NCI-H2171 treated with DMSO at 0.1 percent for 48 hours (cell line): ENCODE data around the gene NAGK.
"Not testable (repeated sequence)": the region's sequence is repeated elsewhere in the genome, so short reads cannot be mapped to it uniquely, and the experiment has no call there.

Experiments
- DNase-seq: peaks from one replicate; lab custom pipeline; 2025; lab: John Stamatoyannopoulos, UW

NAGK gene

DNA sequence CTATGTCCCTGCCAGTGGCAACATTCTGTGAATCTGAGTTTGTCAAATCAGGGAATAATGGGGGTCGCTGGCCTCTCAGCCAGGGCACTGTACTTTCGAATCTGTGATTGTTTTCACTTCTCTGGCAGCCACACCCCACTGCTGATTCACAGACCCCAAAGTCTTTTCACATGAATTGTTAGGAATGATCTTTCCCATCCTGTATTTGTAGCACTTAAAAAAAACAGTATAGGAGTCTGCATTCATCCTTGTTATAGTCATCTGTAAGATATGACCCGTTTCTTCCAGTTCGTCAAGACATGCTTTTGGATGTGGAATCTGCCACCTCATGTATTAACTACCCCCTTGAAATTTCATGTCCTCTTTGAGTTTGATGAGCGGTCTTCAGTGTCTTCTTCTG lies 928 bp downstream of the NAGK start:
- DNase-seq, result no peak

DNA sequence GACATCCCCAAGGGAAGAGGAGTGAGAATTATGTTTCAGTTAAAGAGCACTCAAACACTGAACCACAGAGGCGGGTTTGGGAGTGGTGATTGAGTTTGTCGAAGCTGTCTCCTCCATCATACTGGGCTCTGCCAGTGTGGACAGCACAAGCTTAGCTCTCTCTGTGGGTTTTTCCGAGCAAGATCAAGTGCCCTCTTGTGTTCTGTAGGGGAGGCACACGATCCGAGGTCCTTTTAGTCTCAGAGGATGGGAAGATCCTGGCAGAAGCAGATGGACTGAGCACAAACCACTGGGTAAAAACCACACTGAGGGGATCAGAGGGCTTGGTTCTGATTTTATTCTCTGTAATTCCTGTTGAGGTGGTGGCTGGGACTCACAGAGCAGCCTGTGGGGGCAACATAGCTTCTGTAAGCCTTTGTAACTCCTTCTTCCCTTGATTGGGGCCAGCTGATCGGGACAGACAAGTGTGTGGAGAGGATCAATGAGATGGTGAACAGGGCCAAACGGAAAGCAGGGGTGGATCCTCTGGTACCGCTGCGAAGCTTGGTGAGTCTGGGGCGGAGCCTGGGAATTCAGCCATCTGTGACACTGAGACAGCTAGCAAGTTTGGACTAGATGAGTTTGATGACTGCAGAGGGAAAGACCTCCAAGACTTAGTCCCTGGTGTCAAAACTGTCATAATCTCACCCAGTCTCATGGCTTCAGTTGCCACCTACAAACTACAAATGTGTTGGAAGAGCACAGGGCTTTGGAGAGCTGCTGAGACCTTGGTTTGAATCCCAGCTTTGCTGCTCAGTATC lies 2.0 kb downstream of the NAGK start:
- DNase-seq, result no peak

DNA sequence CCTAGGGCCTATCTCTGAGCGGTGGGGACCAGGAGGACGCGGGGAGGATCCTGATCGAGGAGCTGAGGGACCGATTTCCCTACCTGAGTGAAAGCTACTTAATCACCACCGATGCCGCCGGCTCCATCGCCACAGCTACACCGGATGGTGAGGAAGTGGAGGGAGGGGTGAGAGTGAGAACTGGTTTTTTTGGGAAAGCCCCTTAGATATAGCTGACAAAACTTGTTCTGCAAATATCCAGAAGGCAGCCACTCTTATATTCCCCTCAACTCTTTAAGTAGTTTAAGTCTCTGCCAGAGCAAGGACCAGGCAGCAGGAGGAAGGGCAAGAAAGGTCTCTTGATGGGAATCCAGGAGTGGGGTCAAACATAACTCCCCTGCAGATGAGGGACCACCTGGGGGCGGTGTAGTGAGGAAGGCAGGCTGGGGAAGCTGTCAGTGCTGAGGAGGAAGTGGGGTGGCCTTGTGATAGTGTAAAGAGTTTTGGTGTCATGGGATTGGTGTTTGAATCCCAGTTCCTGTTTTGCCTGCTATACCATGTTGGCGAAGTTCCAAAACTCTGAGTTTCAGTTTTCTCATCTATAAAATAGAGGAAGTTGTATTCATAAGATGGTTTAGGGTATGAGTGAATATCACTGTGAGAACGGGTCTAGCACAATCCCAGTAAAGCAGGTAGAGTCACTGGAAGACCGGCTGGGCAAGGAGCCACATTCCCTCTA lies 3.4 kb downstream of the NAGK start:
- DNase-seq, result no peak

DNA sequence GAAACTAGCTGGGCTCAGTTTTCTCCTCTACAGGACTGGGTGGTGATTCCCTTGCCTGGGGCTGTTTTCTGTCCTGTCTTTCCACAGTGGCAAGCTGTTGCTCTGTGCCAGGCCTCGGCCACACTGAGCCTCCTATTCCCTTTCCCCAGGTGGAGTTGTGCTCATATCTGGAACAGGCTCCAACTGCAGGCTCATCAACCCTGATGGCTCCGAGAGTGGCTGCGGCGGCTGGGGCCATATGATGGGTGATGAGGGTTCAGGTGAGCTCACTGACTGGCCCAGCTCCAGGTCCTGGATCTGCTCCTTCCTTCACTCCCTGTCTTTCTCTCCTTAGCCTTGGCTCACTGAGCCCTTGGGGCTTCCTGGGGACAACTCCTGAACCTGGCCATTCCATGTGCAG lies 4.0 kb downstream of the NAGK start:
- no peak for DNase-seq

DNA sequence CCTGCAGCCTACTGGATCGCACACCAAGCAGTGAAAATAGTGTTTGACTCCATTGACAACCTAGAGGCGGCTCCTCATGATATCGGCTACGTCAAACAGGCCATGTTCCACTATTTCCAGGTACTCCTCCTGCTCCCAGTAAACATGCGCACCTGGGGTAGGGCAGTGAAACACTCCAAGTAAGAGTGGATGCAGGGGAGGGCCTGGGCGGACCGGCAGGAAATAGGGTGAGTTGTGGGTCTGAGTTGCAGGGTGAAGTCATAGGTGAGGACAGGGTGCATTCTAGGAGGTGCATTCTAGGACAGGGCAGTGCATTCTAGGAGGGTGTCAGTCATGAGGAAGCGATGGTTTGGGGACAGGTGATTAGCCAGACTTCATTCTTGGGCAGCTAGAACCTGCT lies 5.0 kb downstream of the NAGK start:
- DNase-seq, result no peak

DNA sequence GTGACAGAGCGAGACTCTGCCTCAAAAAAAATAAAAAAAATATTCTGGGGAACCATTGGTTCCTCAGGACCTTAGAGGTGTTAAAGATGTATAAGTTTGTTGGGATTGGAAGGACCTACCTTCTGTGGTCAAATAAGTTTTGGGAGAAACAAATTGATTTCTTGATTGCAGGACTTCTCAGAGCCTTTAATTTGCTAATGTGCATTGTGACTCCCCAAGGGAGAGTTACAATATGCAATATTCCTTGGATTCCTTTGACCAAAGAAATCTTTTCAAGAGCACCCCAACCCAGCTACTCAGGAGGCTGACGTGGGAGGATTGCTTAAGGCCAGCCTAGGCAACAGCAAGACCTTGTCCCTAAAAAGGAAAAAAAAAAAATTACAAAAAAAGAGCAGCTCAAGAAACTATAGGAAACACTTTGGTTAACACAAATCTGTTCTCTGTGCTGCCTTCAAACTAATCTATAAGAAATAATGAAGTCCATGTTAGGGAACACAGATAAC lies 6.5 kb downstream of the NAGK start:
- no peak for DNase-seq

DNA sequence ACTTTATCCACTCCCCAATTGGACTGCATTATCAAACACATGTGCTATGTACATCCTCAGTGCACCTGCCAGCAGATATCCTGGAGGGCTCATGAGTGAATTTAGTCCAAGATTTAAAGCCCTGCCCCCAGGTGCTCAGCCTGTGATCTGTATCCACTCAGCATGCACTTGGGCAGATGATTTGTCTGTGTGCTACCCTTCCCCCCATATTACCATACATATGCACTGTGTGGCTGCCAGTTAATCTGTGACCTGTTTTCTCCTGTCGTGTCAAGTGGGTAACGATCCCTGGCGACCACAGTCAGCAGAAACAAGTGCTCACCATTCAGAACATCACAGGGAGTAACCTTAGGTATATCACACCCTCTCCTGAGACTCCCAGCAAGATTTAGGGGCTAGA lies 10.2 kb downstream of the NAGK start:
- DNase-seq, result no peak

DNA sequence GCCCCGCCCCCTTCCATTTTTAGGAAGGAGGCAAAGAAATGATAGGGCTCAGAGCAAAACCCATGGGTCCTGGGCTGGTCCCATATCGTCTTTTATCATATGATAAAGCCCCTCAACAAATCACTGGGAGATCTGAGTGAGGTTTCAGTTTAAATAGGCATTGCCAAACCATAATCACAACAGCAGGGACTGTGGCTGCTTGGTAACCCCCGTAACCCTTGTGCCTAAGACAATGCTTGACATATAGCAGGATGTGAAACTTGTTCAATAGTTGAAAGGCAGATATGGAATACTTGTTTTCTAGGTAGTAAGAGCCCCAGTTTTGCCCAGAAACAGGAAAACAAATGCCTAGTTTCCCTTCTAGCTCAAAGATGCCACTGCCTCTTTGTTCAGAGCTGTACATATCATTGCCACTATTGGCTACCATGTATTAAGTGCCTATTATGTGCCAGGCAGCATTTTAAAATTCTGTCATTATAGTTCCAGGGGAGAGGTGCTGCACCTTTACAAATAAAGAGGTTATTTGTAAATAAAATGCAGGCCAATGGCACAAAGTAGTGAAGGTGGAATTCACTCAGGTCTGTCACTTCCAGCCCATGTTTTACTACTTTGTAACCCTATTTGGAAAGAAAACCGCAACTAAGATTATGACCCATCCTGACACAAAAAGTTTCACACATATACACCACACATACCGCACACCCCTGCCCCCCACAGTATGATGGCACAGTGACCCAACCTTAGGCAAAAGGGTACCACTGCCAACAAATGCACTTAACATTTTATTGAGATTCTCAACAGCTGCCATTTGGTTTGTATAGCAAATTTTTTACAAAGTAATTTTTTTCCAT lies 14.2 kb downstream of the NAGK start:
- DNase-seq, result no peak

DNA sequence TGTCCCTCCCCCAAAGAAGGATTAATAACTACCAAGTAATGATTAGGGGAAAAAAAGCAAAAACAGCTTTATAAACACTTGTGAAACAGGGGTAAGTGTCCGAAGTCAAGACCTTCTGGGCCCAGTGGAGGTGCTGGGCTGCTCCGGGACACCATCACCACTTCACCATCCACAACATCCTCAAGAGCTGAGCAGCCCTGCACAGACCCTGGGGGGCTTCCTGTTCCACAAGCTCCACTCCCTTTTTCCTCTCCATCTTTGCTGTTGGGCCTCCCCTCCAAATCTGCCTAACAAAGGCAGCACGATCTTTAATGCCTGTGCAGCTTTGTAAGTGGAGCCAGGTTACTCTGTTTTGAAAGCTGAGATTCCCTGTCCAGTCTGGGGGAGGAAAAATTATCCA lies 14.8 kb downstream of the NAGK start:
- DNase-seq, result not testable (repeated sequence)

DNA sequence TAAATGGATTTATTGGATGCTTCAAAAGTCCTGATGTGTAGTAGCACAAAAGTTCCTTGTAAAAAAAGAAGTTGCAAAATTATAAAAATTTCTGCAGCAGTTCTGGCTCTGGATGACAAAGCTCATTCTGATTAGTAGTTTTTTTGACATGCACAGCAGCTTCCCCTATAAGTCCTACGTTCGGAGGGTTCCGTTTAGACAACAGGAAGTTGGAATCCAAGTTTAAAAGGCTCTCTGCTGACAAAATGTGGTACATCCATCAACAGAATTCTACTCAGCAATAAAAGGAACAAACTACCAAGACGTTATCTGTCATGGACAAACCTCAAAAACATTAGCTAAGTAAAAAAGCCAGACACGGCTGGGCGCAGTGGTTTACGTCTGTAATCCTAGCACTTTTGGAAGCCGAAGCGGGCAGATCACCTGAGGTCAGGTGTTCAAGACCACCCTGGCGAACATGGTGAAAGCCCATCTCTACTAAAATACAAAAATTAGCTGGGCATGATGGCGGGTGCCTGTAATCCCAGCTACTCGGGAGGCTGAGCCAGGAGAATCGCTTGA lies 15.4 kb downstream of the NAGK start:
- DNase-seq, result not testable (repeated sequence)

DNA sequence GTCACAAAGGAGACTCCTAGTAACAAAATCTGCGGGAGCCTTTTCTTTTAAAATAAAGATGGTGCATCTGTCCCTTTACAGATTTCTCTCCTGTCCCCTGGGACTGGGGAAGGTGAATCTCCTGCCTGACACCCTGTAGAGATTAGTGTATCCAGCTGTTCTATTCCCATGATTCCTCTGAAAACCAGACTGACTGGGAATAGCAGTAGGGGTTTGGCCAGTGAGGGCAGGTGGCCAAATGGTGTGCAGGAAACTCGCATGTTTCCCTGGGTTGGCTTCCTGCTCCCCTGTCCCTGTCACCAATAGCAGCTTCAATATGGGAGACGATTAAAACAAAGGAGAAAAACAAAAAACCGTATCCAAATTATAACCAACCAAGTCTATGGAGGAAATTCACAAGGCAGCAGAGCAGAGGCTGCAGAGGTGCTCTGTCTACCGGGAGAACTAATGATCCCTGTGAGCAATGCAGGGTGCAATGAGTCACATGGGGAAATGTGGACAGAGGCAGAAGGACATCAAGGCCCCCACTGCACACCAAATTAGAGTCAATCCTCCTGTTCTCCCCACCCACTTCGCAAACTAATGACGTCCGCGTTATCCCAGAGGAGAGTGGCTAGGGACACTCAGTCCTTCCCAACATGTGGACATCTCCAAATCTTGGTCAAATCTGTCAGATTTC lies 17.0 kb downstream of the NAGK start:
- peak; percentile 6 for DNase-seq

DNA sequence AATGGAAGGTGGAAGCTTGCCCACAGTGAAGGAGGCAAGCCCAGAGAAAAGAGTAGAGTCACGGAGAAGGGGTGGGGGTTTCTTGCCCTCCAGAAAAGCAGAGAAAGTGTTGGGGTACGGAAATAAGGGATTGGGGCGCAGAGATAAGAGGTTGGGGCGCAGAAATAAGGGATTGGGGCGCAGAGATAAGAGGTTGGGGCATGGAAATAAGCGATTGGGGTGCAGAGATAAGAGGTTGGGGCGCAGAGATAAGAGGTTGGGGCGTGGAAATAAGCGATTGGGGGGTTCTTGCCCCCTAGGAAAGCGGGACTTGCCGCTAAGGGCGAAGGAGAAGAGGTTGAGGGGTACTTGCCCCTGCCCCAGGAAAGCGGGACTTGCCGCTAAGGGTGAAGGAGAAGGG lies 21.0 kb downstream of the NAGK start:
- DNase-seq, result not testable (repeated sequence)

DNA sequence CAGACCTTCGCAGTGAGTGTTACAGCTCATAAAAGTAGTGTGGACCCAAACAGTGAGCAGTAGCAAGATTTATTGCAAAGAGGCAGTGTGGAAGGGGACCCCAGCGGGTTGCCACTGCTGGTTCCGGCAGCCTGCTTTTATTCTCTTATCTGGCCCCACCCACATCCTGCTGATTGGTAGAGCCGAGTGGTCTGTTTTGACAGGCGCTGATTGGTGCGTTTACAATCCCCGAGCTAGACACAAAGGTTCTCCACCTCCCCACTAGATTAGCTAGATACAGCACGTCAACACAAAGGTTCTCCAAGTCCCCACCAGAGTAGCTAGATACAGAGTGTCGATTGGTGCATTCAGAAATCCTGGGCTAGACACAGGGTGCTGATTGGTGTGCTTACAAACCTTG lies 23.4 kb downstream of the NAGK start:
- not testable (repeated sequence) for DNase-seq

DNA sequence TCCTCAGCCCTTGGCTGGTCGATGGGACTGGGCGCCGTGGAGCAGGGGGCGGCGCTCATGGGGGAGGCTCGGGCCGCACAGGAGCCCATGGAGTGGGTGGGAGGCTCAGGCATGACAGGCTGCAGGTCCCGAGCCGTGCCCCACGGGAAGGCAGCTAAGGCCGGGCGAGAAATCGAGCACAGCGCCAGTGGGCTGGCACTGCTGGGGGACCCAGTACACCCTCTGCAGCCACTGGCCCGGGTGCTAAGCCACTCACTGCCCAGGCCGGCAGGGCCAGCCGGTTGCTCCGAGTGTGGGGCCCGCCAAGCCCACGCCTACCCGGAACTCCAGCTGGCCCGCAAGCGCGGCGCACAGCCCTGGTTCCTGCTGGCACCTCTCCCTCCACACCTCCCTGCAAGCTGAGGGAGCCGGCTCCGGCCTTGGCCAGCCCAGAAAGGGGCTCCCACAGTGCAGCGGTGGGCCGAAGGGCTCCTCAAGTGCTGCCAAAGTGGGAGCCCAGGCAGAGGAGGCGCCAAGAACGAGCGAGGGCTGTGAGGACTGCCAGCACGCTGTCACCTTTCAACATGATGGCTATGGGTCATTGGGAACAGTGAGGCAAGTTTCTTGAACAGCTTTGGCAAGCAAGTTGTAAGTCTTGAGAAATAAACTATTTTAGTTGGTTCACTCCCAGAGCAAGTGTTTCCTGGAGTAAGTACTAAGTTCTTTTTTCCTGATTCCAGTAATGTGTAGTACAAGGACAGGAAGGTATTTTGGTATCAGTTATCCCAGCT lies 24.2 kb downstream of the NAGK start:
- DNase-seq, result not testable (repeated sequence)

DNA sequence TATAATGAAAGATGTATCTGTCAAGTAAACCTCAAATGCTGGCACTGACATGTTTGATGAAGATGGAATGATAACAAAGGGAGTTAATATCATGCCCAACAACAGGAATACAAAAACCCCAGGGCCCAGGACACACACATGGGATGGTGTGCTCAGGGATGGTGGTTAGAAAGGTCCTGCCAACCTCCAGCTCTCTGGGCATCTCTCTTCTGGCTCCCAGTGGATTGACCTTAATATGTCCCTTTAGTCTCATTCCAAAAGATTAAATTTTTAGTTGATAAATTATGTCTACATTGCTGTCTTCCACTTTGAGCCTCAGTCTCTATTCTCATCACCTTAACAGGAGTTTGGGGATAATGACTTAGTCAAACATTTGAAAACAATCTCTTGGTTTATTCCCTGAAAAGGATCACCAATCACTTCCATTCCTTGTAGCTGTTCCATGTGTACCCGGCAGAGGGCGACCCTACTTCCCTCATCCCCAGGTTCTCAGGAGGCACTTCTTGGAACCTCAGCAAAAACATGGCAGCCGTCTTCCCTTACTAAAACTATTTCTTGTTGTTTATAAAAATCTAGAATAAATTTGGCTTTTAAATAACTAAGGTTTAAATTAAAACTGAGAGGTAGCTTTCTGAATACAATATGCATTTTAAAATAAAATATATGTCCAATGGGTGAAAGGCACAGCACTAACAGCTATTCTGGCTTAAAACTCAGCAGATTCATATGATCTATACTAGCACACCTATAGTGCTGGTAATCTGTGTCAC lies 31.9 kb downstream of the NAGK start:
- peak; percentile 74 for DNase-seq

DNA sequence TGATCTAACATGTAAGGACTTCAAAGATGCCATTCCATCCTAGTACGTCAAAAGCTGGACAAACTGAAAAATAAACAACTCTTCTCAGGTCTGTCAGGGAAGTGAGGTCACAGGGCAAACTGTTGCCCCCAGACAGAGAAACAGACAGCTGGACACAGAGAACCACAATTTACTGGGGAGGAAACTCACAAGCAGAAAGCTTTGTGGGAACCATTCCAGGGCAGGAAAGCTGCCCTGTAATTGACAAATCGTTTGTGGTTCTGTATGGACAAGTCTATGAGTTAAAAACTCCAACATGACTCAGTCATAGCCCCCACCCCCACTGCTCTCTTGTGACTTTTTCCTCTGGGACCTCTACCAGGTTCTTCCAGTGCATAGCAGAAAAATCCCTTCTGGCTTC lies 33.2 kb downstream of the NAGK start:
- no peak for DNase-seq

DNA sequence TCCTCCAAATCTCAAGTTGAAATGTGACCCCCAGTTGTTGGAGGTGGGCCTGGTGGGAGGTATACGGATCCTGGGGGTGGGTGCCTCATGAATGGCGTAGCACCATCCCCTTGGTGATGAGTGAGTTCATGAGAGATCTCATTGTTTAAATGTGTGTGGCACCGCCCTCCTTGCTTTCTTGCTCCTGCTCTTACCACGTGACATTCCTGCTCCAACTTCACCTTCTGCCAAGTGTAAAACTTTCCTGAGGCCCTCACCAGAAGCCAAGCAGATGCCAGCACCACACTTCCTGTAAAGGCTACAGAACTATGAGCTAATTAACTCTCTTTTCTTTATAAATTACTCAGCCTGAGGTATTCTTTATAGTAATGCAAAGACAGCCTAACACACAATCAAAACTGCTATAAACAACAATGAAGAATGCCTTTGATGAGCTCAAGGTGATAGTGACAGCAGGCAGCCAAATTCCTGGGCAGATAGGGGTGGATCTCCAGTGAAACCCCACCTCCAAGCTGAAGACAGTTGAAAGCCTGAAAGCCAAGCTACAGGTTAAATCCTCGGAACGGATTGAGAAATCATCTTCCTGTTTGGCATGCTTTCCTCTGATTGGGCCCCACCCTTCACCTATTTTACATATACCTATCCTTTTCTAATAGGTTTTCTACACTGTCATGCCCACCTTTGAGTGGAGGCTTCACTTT lies 34.7 kb downstream of the NAGK start:
- no peak for DNase-seq

DNA sequence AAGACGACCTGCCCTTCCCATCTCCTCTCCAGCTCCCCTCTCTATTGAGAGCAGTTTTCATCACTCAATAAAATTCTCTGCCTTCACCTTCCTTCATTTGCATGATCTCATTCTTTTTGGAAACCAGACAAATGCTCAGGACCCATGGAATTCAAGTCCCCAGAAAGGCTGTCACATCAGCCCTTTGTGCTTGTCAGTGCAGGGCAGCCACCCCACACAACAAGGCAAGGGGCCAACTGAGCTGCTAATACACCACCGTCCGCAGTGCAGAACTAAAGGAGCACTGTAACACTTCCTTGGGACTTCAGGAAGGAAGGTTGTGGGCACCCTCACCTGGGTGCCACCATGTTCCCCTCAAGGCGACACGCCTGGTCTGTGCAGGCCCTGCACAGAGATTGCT lies 35.4 kb downstream of the NAGK start:
- DNase-seq, result no peak

DNA sequence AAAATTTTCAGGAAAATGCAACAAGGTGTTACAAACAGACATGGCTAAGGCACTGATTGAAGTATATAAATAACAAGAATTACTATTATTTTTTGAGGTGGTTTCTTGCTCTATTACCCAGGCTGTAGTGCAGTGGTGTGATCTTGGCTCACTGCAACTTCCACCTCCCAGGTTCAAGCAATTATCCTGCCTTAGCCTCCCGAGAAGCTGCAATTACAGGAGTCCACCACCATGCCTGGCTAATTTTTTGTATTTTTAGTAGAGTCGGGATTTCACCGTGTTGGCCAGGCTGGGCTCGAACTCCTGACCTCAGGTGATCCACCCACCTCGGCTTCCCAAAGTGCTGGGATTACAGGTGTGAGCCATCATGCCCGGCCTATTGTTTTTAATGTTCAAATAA lies 38.0 kb downstream of the NAGK start:
- not testable (repeated sequence) for DNase-seq
